GM19025 (cell line): ENCODE data around the gene TRAPPC2.
"Not testable (repeated sequence)": the region's sequence is repeated elsewhere in the genome, so short reads cannot be mapped to it uniquely, and the experiment has no call there.

ENCODE experiments used
- ATAC-seq: cut with Tn5 transposase; IDR thresholded peaks from one replicate; pipeline ENCODE4 v1.9.1; 2021; ENCODE audit warnings: mild to moderate bottlenecking, low read depth, moderate library complexity; ENCODE audit not compliant: unreplicated experiment

The TRAPPC2 gene

GRCh38 chrX:13748486-13748885 lies 14.1 kb upstream of the TRAPPC2 start:
- no peak for ATAC-seq

- ATAC-seq, result no peak
These were observed 13.4 kb upstream of the TRAPPC2 start for GRCh38 chrX:13747836-13748235.

- ATAC-seq, result peak; percentile 86
These were observed 8.2 kb upstream of the TRAPPC2 start for GRCh38 chrX:13742397-13743176.

- no peak for ATAC-seq
These were observed 7.3 kb upstream of the TRAPPC2 start for GRCh38 chrX:13741695-13742094.

- ATAC-seq, result no peak
These were observed 914 bp downstream of the TRAPPC2 start for GRCh38 chrX:13733506-13733905.

- no peak for ATAC-seq
These were observed 2.0 kb downstream of the TRAPPC2 start for GRCh38 chrX:13732246-13733067.

GRCh38 chrX:13730523-13730922 lies 3.9 kb downstream of the TRAPPC2 start:
- not testable (repeated sequence) for ATAC-seq

- not testable (repeated sequence) for ATAC-seq
These were observed 7.8 kb downstream of the TRAPPC2 start for GRCh38 chrX:13726583-13726982.

- not testable (repeated sequence) for ATAC-seq
These were observed 9.5 kb downstream of the TRAPPC2 start for GRCh38 chrX:13724878-13725277.

GRCh38 chrX:13721819-13722519 lies 12.5 kb downstream of the TRAPPC2 start:
- no peak for ATAC-seq

- ATAC-seq, result no peak
These were observed 13.0 kb downstream of the TRAPPC2 start for GRCh38 chrX:13721371-13721770.

- no peak for ATAC-seq
These were observed 15.1 kb downstream of the TRAPPC2 start for GRCh38 chrX:13719192-13719856.

- no peak for ATAC-seq
These were observed 16.5 kb downstream of the TRAPPC2 start for GRCh38 chrX:13717700-13718472.

GRCh38 chrX:13716905-13717304 lies 17.5 kb downstream of the TRAPPC2 start:
- no peak for ATAC-seq

GRCh38 chrX:13716455-13716854 lies 18.0 kb downstream of the TRAPPC2 start:
- ATAC-seq, result no peak

- no peak for ATAC-seq
These were observed 23.3 kb downstream of the TRAPPC2 start for GRCh38 chrX:13711141-13711540.

- ATAC-seq, result no peak
These were observed 30.8 kb downstream of the TRAPPC2 start for GRCh38 chrX:13703589-13703988.

- ATAC-seq, result no peak
These were observed 31.3 kb downstream of the TRAPPC2 start for GRCh38 chrX:13703135-13703534.

- ATAC-seq, result no peak
These were observed 32.2 kb downstream of the TRAPPC2 start for GRCh38 chrX:13702111-13702789.
